ENCODE measurements around the gene MRPL48. TPM values are rescaled to one million over a fixed set of nuclear protein-coding genes. Genes with fewer than 3 reads are reported as not detected.
A peak's percentile ranks its signal among the peaks of the same experiment; 100 is the strongest.
"Not testable (repeated sequence)": the region's sequence is repeated elsewhere in the genome, so short reads cannot be mapped to it uniquely, and the experiment has no call there.

Gene MRPL48
- total RNA-seq, 1 donor from 2014 or later = 26.4 TPM

DNA sequence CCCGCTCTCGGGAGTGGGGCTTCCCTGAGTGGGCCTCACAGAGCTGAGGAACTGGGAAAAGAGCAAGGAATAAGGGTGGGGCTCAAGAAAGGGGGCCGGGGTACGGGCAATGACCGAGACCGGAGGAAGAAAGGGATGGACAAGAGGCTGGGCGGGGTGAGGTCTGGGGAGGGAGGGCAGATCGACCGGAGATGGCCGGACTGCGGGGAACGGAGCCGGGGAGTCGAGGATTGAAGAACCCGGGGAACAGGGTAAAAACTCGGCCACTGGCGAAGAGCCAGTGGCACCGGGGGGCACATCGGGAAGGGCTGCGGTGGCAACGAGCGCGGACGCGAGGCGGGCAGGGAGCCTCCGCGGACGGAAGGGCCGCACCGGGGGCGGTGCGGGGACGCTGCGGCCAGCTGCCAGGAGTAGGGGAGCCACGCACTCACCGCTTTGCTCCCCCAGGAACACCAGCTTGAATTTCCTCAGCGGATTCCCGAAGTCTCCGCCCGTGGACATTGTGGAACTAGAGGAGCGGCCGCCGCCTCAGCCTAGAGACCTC is 27.5 kb upstream of the MRPL48 start:
- no peak for DNase-seq (ENCODE audit: extremely low spot score, unreplicated experiment)
- H3K27ac Mint-ChIP-seq (ENCODE audit: unreplicated experiment) = peak overlapping the region; percentile 97

GRCh38 chr11:73760679-73761402 is 26.8 kb upstream of the MRPL48 start, which contains the start of gene RAB6A:
RAB6A (minus strand) TSS chr11:73761074; CDS start chr11:73760635, 439 bp downstream.
- H3K4me3 Mint-ChIP-seq (ENCODE audit: unreplicated experiment) = peak within 1 kb of the TSS; percentile 99
- H3K9me3 Mint-ChIP-seq (ENCODE audit: unreplicated experiment) = no peaks in the 10 kb centered on the region
- peaks cover 30% of the 10 kb centered on the region for H3K4me1 Mint-ChIP-seq (ENCODE audit: unreplicated experiment)
- H3K36me3 Mint-ChIP-seq (ENCODE audit: unreplicated experiment) = no peaks in the 10 kb centered on the region
- H3K27me3 Mint-ChIP-seq (ENCODE audit: unreplicated experiment) = peaks cover 10% of the 10 kb centered on the region
- peak; percentile 100 for DNase-seq (ENCODE audit: extremely low spot score, unreplicated experiment)
- TF ChIP-seq, protein P1, sequence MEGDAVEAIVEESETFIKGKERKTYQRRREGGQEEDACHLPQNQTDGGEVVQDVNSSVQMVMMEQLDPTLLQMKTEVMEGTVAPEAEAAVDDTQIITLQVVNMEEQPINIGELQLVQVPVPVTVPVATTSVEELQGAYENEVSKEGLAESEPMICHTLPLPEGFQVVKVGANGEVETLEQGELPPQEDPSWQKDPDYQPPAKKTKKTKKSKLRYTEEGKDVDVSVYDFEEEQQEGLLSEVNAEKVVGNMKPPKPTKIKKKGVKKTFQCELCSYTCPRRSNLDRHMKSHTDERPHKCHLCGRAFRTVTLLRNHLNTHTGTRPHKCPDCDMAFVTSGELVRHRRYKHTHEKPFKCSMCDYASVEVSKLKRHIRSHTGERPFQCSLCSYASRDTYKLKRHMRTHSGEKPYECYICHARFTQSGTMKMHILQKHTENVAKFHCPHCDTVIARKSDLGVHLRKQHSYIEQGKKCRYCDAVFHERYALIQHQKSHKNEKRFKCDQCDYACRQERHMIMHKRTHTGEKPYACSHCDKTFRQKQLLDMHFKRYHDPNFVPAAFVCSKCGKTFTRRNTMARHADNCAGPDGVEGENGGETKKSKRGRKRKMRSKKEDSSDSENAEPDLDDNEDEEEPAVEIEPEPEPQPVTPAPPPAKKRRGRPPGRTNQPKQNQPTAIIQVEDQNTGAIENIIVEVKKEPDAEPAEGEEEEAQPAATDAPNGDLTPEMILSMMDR (IDR thresholded peaks at IDR 0.05) = peak; percentile 37
- H3K27ac Mint-ChIP-seq (ENCODE audit: unreplicated experiment) = peak within 1 kb of the TSS; percentile 97

More for the DNA sequence above, 27.5 kb upstream of the MRPL48 start:
- peak overlapping the region; percentile 99 for H3K4me3 Mint-ChIP-seq (ENCODE audit: unreplicated experiment)
- H3K27me3 Mint-ChIP-seq (ENCODE audit: unreplicated experiment) = peaks cover 8% of the 10 kb centered on the region
- no peaks in the 10 kb centered on the region for H3K36me3 Mint-ChIP-seq (ENCODE audit: unreplicated experiment)
- TF ChIP-seq, protein P1 (IDR thresholded peaks at IDR 0.05) = no peak
- peaks cover 30% of the 10 kb centered on the region for H3K4me1 Mint-ChIP-seq (ENCODE audit: unreplicated experiment)
- H3K9me3 Mint-ChIP-seq (ENCODE audit: unreplicated experiment) = no peaks in the 10 kb centered on the region

DNA sequence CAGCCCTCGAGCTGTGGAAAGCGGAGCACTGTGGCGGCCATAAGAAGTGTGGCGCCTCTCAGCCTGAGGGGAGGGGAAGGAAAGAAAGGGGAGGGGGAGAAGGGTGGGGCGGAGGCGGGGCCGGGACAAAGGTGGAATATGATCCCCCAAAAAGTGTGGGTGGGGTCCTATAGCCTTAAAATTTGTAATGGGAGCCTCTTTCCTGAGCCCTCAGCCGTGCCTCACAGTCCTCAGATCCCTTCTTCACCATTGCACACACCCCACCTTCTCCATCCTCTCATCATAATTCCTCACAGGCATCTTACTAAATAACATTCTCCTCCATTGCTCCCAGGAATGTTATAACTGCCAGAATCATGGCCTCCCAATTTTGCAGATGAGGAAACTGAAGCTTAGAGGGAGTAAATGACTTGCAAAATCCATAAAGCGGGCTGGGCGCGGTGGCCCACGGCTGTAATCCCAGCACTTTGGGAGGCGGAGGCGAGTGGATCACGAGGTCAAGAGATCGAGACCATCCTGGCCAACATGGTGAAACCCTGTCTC is 26.2 kb upstream of the MRPL48 start:
- peaks cover 27% of the 10 kb centered on the region for H3K4me1 Mint-ChIP-seq (ENCODE audit: unreplicated experiment)
- DNase-seq (ENCODE audit: extremely low spot score, unreplicated experiment) = no peak
- H3K36me3 Mint-ChIP-seq (ENCODE audit: unreplicated experiment) = no peaks in the 10 kb centered on the region
- peak overlapping the region; percentile 85 for H3K27ac Mint-ChIP-seq (ENCODE audit: unreplicated experiment)
- H3K9me3 Mint-ChIP-seq (ENCODE audit: unreplicated experiment) = no peaks in the 10 kb centered on the region
- H3K4me3 Mint-ChIP-seq (ENCODE audit: unreplicated experiment) = peak overlapping the region; percentile 70
- H3K27me3 Mint-ChIP-seq (ENCODE audit: unreplicated experiment) = peaks cover 15% of the 10 kb centered on the region
- TF ChIP-seq, protein P1 (IDR thresholded peaks at IDR 0.05) = no peak

GRCh38 chr11:73762732-73763131 is 24.9 kb upstream of the MRPL48 start:
- TF ChIP-seq, protein P1 (IDR thresholded peaks at IDR 0.05) = no peak
- no peak overlapping the region for H3K4me3 Mint-ChIP-seq (ENCODE audit: unreplicated experiment)
- no peaks in the 10 kb centered on the region for H3K9me3 Mint-ChIP-seq (ENCODE audit: unreplicated experiment)
- no peaks in the 10 kb centered on the region for H3K36me3 Mint-ChIP-seq (ENCODE audit: unreplicated experiment)
- no peak overlapping the region for H3K27ac Mint-ChIP-seq (ENCODE audit: unreplicated experiment)
- DNase-seq (ENCODE audit: extremely low spot score, unreplicated experiment) = no peak
- H3K4me1 Mint-ChIP-seq (ENCODE audit: unreplicated experiment) = peaks cover 21% of the 10 kb centered on the region
- H3K27me3 Mint-ChIP-seq (ENCODE audit: unreplicated experiment) = peaks cover 23% of the 10 kb centered on the region

- Mint-ChIP-seq H3K4me1 (ENCODE audit: unreplicated experiment) (no peaks in the 10 kb centered on the region), H3K4me3 (ENCODE audit: unreplicated experiment) (no peak overlapping the region), H3K36me3 (ENCODE audit: unreplicated experiment) (no peaks in the 10 kb centered on the region), H3K27ac (ENCODE audit: unreplicated experiment) (no peak overlapping the region), H3K9me3 (ENCODE audit: unreplicated experiment) (no peaks in the 10 kb centered on the region), H3K27me3 (ENCODE audit: unreplicated experiment) (peaks cover 23% of the 10 kb centered on the region)
- DNase-seq (ENCODE audit: extremely low spot score, unreplicated experiment) = no peak
- TF ChIP-seq, protein P1 (IDR thresholded peaks at IDR 0.05) = no peak
Measured at GRCh38 chr11:73766763-73767162, 20.9 kb upstream of the MRPL48 start.

GRCh38 chr11:73770811-73771210 is 16.9 kb upstream of the MRPL48 start:
- H3K4me1 Mint-ChIP-seq (ENCODE audit: unreplicated experiment); H3K4me3 Mint-ChIP-seq (ENCODE audit: unreplicated experiment); H3K9me3 Mint-ChIP-seq (ENCODE audit: unreplicated experiment); H3K27ac Mint-ChIP-seq (ENCODE audit: unreplicated experiment); DNase-seq (ENCODE audit: extremely low spot score, unreplicated experiment); H3K36me3 Mint-ChIP-seq (ENCODE audit: unreplicated experiment): not testable (repeated sequence)
- H3K27me3 Mint-ChIP-seq (ENCODE audit: unreplicated experiment) = peaks cover 13% of the 10 kb centered on the region

Measured in osteocyte (in vitro differentiated cells).